ENCODE data around the gene DDIT3. TPM values are rescaled to one million over a fixed set of nuclear protein-coding genes. Genes with fewer than 3 reads are reported as not detected.

DDIT3 gene
- total RNA-seq, 1 donor from 2014 or later: 42.6 TPM

DNA sequence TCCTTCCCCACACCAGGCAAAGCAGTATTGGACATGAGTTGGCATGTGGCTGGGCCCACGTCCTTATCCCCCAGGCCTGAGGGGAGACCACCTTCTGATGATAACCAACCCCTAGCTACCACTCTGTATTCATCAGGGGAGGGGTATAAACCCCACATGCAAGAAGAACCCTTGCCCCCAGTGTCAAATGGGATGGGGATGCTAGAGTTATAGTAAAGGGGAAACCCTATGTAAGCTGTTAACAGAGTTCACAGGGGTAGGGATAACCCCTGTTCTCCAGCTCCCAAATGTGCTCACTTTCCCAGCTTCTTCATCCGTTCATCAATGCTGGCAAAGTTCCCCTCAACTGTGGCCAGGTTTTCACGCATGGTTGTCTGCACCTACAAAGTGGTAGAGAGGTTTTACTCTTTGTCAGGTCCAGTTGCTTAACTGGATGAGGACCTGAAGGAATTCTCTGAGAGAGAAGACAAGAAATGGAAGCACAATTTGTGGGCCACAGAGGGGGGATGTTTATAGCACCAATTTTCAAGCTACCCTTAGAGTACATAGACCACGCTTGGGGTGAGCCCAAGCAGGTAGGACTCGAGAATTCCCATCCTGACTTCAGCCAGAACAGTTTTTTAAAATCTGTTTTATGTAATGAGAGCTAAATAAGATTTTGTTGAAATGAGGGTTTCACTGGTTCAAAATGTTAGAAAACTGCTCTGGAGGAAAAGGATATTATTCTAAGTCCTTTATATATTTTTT lies 10.3 kb upstream of the DDIT3 start:
- peaks cover 24% of the 10 kb centered on the region for H3K36me3 Mint-ChIP-seq (ENCODE audit: low read depth, unreplicated experiment)
- Histone ChIP-seq H3K27ac (ENCODE audit: low read depth, low read length) (no peak overlapping the region), H3K4me2 (ENCODE audit: low read length) (no peak overlapping the region), H2AFZ (ENCODE audit: low read depth, low read length) (no peak overlapping the region), H3K9me3 (ENCODE audit: insufficient read depth, low read depth, low read length) (no peaks in the 10 kb centered on the region), H3K79me2 (ENCODE audit: insufficient read depth, low read length) (peaks cover 6% of the 10 kb centered on the region), H3K4me3 (ENCODE audit: insufficient read depth, low read depth, low read length) (no peak overlapping the region), H4K20me1 (ENCODE audit: insufficient read depth, low read length) (peaks cover 54% of the 10 kb centered on the region), H3K4me1 (ENCODE audit: insufficient read depth, low read length) (no peaks in the 10 kb centered on the region), H3K9ac (ENCODE audit: low read length) (no peak overlapping the region), H3K36me3 (ENCODE audit: insufficient read depth, low read length) (peaks cover 69% of the 10 kb centered on the region), H3K27me3 (ENCODE audit: insufficient read depth, low read length) (no peaks in the 10 kb centered on the region)
- no peak overlapping the region for H3K4me3 Mint-ChIP-seq (ENCODE audit: unreplicated experiment)
- no peak for FAIRE-seq
- H3K9me3 Mint-ChIP-seq (ENCODE audit: unreplicated experiment): no peaks in the 10 kb centered on the region
- TF ChIP-seq, protein P1, sequence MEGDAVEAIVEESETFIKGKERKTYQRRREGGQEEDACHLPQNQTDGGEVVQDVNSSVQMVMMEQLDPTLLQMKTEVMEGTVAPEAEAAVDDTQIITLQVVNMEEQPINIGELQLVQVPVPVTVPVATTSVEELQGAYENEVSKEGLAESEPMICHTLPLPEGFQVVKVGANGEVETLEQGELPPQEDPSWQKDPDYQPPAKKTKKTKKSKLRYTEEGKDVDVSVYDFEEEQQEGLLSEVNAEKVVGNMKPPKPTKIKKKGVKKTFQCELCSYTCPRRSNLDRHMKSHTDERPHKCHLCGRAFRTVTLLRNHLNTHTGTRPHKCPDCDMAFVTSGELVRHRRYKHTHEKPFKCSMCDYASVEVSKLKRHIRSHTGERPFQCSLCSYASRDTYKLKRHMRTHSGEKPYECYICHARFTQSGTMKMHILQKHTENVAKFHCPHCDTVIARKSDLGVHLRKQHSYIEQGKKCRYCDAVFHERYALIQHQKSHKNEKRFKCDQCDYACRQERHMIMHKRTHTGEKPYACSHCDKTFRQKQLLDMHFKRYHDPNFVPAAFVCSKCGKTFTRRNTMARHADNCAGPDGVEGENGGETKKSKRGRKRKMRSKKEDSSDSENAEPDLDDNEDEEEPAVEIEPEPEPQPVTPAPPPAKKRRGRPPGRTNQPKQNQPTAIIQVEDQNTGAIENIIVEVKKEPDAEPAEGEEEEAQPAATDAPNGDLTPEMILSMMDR (IDR thresholded peaks at IDR 0.05; ENCODE audit: insufficient read depth, low read depth, low read length): no peak
- no peak for TF ChIP-seq EZH2 (IDR thresholded peaks at IDR 0.05; ENCODE audit: insufficient read depth, low read length)
- DNase-seq (ENCODE audit: low read depth): no peak
- H3K27ac Mint-ChIP-seq (ENCODE audit: unreplicated experiment): no peak overlapping the region
- H3K4me1 Mint-ChIP-seq (ENCODE audit: low read depth, unreplicated experiment): peaks cover 6% of the 10 kb centered on the region
- no peaks in the 10 kb centered on the region for H3K27me3 Mint-ChIP-seq (ENCODE audit: low read depth, unreplicated experiment)

DNA sequence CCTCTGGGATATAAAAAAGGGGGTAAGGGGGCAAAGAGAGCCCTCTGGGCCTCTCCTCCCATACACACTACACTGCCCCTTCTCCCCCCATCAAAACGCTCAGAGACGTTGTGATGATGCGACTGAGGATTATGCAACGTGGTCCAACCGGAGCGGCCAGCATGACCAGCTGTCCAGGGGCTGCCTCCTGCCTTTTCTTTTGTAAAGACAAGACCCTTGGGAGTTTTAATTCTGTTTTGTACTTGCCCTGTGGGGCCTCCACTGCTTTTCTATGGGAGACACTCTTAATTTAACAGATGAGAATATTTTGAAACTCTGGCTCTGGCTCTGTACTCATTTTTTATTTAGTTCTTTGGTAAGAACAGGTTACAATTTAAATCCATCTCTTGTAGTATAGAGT lies 9.5 kb upstream of the DDIT3 start:
- H2AFZ ChIP-seq (ENCODE audit: low read depth, low read length): no peak overlapping the region
- peaks cover 63% of the 10 kb centered on the region for H3K36me3 ChIP-seq (ENCODE audit: insufficient read depth, low read length)
- H3K4me1 ChIP-seq (ENCODE audit: insufficient read depth, low read length): peaks cover under 1% of the 10 kb centered on the region
- Mint-ChIP-seq H3K27me3 (ENCODE audit: low read depth, unreplicated experiment) (no peaks in the 10 kb centered on the region), H3K4me1 (ENCODE audit: low read depth, unreplicated experiment) (peaks cover 9% of the 10 kb centered on the region), H3K4me3 (ENCODE audit: unreplicated experiment) (no peak overlapping the region), H3K9me3 (ENCODE audit: unreplicated experiment) (no peaks in the 10 kb centered on the region), H3K27ac (ENCODE audit: unreplicated experiment) (no peak overlapping the region), H3K36me3 (ENCODE audit: low read depth, unreplicated experiment) (peaks cover 17% of the 10 kb centered on the region)
- FAIRE-seq (no peak), DNase-seq (ENCODE audit: low read depth) (no peak)
- H3K4me2 ChIP-seq (ENCODE audit: low read length): no peak overlapping the region
- H3K4me3 ChIP-seq (ENCODE audit: insufficient read depth, low read depth, low read length): no peak overlapping the region
- H3K9ac ChIP-seq (ENCODE audit: low read length): no peak overlapping the region
- H3K27ac ChIP-seq (ENCODE audit: low read depth, low read length): no peak overlapping the region
- no peaks in the 10 kb centered on the region for H3K9me3 ChIP-seq (ENCODE audit: insufficient read depth, low read depth, low read length)
- TF ChIP-seq, protein P1 (IDR thresholded peaks at IDR 0.05; ENCODE audit: insufficient read depth, low read depth, low read length): no peak
- no peak for TF ChIP-seq EZH2 (IDR thresholded peaks at IDR 0.05; ENCODE audit: insufficient read depth, low read length)
- peaks cover 12% of the 10 kb centered on the region for H3K79me2 ChIP-seq (ENCODE audit: insufficient read depth, low read length)
- no peaks in the 10 kb centered on the region for H3K27me3 ChIP-seq (ENCODE audit: insufficient read depth, low read length)
- H4K20me1 ChIP-seq (ENCODE audit: insufficient read depth, low read length): peaks cover 54% of the 10 kb centered on the region

Measured in astrocyte (in vitro differentiated cells and primary cell).